Neural cell (in vitro differentiated cells): Measurements from ENCODE around the gene FLT1. TPM values are rescaled to one million over a fixed set of nuclear protein-coding genes. Genes with fewer than 3 reads are reported as not detected.

Experiments
- H2AFZ ChIP-seq: fragments of 200-600, 300-800 bp; sonication (generic), shearing (Covaris generic); 2 replicates; pipeline ENCODE4 v1.6.0; 2014; ENCODE audit warnings: low read depth, mild to moderate bottlenecking, antibody characterized with exemption, low read length, moderate library complexity
- H3F3A ChIP-seq: fragments of 200-600 bp; shearing (Covaris generic); 2 replicates; pipeline ENCODE4 v1.6.1; 2016; ENCODE audit warnings: mild to moderate bottlenecking, moderate library complexity, mixed read lengths, antibody characterized with exemption, low read length; ENCODE audit not compliant: insufficient read depth, poor library complexity, severe bottlenecking
- H3K27ac ChIP-seq: fragments of 200-600, 300-800 bp; sonication (generic), shearing (Covaris generic); 2 replicates; pipeline ENCODE4 v1.5.1; 2014; ENCODE audit warnings: mild to moderate bottlenecking, low read length, moderate library complexity
- H3K27me3 ChIP-seq: fragments of 300-800, 200-600 bp; sonication (generic), shearing (Covaris generic); 2 replicates; pipeline ENCODE4 v1.6.0; 2014; ENCODE audit warnings: mild to moderate bottlenecking, low read depth, low read length, moderate library complexity; ENCODE audit not compliant: insufficient read depth
- H3K36me3 ChIP-seq: fragments of 300-800, 200-600 bp; sonication (generic), shearing (Covaris generic); 2 replicates; pipeline ENCODE4 v1.5.1; 2014; ENCODE audit warnings: mild to moderate bottlenecking, antibody characterized with exemption, low read length, moderate library complexity; ENCODE audit not compliant: insufficient read depth
- H3K4me2 ChIP-seq: fragments of 300-800, 200-600 bp; sonication (generic), shearing (Covaris generic); 2 replicates; pipeline ENCODE4 v1.6.0; 2014; ENCODE audit warnings: mild to moderate bottlenecking, low read length
- H3K4me3 ChIP-seq: fragments of 300-800, 200-600 bp; sonication (generic), shearing (Covaris generic); 2 replicates; pipeline ENCODE4 v1.5.1; 2014; ENCODE audit warnings: mild to moderate bottlenecking, low read length, moderate library complexity
- H3K79me2 ChIP-seq: fragments of 200-600 bp; shearing (Covaris generic); replicated peaks from 2 replicates; pipeline ENCODE4 v1.6.0; 2014; ENCODE audit warnings: mild to moderate bottlenecking, low read length, moderate library complexity; ENCODE audit not compliant: insufficient read depth
- H3K9ac ChIP-seq: fragments of 300-800, 200-600 bp; sonication (generic), shearing (Covaris generic); 2 replicates; pipeline ENCODE4 v1.6.1; 2016; ENCODE audit warnings: mild to moderate bottlenecking, low read length, mixed read lengths
- H3K9me2 ChIP-seq: fragments of 200-600 bp; shearing (Covaris generic); 2 replicates; pipeline ENCODE4 v1.6.1; 2016; ENCODE audit warnings: mild to moderate bottlenecking, low read length, mixed read lengths; ENCODE audit not compliant: insufficient read depth
- H3K9me3 ChIP-seq: fragments of 200-600, 300-800 bp; sonication (generic), shearing (Covaris generic); 2 replicates; pipeline ENCODE4 v1.6.1; 2016; ENCODE audit warnings: mild to moderate bottlenecking, mixed run types, low read length, moderate library complexity, mixed read lengths
- H4K20me1 ChIP-seq: fragments of 200-600 bp; shearing (Covaris generic); 2 replicates; pipeline ENCODE4 v1.6.1; 2016; ENCODE audit warnings: mild to moderate bottlenecking, mixed run types; ENCODE audit not compliant: insufficient read depth
- EP300 ChIP-seq: fragments of 450-650 bp; conservative IDR thresholded peaks from 2 replicates; pipeline ENCODE4 v1.6.1; 2014; ENCODE audit warnings: antibody characterized with exemption, mild to moderate bottlenecking, moderate library complexity; ENCODE audit not compliant: poor library complexity, severe bottlenecking
- EZH2 ChIP-seq: fragments of 200-600, 300-800 bp; shearing (Covaris generic), sonication (generic); IDR thresholded peaks from 2 replicates; pipeline ENCODE4 v1.6.1; 2014; ENCODE audit warnings: antibody characterized with exemption, low read length, borderline replicate concordance, mild to moderate bottlenecking; ENCODE audit not compliant: insufficient read depth, poor library complexity, severe bottlenecking
- MXI1 ChIP-seq: fragments of 450-650 bp; conservative IDR thresholded peaks from 2 replicates; pipeline ENCODE4 v1.6.1; 2014; ENCODE audit warnings: antibody characterized with exemption, mild to moderate bottlenecking; ENCODE audit not compliant: poor library complexity, severe bottlenecking
- POLR2AphosphoS5 ChIP-seq: IDR thresholded peaks from 2 replicates; pipeline ENCODE4 v1.6.1; 2012
- RAD21 ChIP-seq: fragments of 450-650 bp; conservative IDR thresholded peaks from 2 replicates; pipeline ENCODE4 v1.6.1; 2014; ENCODE audit warnings: antibody characterized with exemption, mild to moderate bottlenecking, moderate library complexity
- SMC3 ChIP-seq: fragments of 450-650 bp; conservative IDR thresholded peaks from 2 replicates; pipeline ENCODE4 v1.6.1; 2014; ENCODE audit warnings: antibody characterized with exemption, mild to moderate bottlenecking, moderate library complexity; ENCODE audit not compliant: poor library complexity
- TAF1 ChIP-seq: IDR thresholded peaks from 2 replicates; pipeline ENCODE4 v1.6.1; 2012; ENCODE audit warnings: low read depth
- polyA plus RNA-seq: library from polyadenylated mRNA; depleted of rRNA; stranded (reverse); fragments of >200 nt; gene quantifications from 2 replicates; pipeline ENCODE4 v1.2.3, GENCODE V29; 2014
- TF ChIP-seq, protein P1 (sequence below): IDR thresholded peaks from 2 replicates; pipeline ENCODE4 v1.6.1; 2012; ENCODE audit warnings: borderline replicate concordance
- TF ChIP-seq, protein P2 (sequence below): fragments of 450-650 bp; IDR thresholded peaks from 2 replicates; pipeline ENCODE4 v1.5.1; 2014; ENCODE audit warnings: antibody characterized with exemption, mild to moderate bottlenecking, moderate library complexity; ENCODE audit not compliant: poor library complexity, severe bottlenecking

Gene FLT1
- polyA plus RNA-seq, 1 donor from 2014 or later, result not detected

DNA sequence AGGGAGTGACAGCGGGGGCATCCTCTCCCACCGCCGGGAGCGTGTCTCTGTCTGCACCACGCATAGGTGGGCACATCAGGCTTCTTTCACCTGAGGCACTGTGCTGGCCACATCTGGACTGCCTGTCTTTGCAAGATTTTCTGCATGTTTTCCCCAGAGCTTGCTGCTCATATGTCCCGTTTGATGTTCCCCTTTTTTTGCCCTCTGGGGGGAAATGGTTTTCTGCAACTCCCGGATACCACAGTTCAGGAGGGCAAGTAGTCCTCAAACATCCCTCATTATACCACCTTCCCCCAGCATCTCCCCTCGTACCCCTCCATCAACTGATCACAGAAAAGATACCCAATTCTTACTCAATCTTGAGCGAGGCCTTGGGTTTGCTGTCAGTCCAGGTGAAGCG, 188.6 kb downstream of the FLT1 start:
- Histone ChIP-seq H4K20me1 (no peaks in the 10 kb centered on the region), H3K27ac (no peak overlapping the region), H3K9me3 (no peaks in the 10 kb centered on the region), H3K9ac (no peak overlapping the region), H3K9me2 (no peaks in the 10 kb centered on the region), H3F3A (no peaks in the 10 kb centered on the region), H3K27me3 (no peaks in the 10 kb centered on the region), H3K36me3 (no peaks in the 10 kb centered on the region), H3K4me2 (no peak overlapping the region), H3K4me3 (no peak overlapping the region), H3K79me2 (no peaks in the 10 kb centered on the region), H2AFZ (no peak overlapping the region)
- TF ChIP-seq SMC3, result no peak
- TF ChIP-seq MXI1, result no peak
- no peak for TF ChIP-seq TAF1
- TF ChIP-seq POLR2AphosphoS5, result no peak
- TF ChIP-seq, protein P1, sequence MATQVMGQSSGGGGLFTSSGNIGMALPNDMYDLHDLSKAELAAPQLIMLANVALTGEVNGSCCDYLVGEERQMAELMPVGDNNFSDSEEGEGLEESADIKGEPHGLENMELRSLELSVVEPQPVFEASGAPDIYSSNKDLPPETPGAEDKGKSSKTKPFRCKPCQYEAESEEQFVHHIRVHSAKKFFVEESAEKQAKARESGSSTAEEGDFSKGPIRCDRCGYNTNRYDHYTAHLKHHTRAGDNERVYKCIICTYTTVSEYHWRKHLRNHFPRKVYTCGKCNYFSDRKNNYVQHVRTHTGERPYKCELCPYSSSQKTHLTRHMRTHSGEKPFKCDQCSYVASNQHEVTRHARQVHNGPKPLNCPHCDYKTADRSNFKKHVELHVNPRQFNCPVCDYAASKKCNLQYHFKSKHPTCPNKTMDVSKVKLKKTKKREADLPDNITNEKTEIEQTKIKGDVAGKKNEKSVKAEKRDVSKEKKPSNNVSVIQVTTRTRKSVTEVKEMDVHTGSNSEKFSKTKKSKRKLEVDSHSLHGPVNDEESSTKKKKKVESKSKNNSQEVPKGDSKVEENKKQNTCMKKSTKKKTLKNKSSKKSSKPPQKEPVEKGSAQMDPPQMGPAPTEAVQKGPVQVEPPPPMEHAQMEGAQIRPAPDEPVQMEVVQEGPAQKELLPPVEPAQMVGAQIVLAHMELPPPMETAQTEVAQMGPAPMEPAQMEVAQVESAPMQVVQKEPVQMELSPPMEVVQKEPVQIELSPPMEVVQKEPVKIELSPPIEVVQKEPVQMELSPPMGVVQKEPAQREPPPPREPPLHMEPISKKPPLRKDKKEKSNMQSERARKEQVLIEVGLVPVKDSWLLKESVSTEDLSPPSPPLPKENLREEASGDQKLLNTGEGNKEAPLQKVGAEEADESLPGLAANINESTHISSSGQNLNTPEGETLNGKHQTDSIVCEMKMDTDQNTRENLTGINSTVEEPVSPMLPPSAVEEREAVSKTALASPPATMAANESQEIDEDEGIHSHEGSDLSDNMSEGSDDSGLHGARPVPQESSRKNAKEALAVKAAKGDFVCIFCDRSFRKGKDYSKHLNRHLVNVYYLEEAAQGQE, result no peak
- TF ChIP-seq EP300, result no peak
- TF ChIP-seq RAD21, result no peak
- TF ChIP-seq, protein P2, sequence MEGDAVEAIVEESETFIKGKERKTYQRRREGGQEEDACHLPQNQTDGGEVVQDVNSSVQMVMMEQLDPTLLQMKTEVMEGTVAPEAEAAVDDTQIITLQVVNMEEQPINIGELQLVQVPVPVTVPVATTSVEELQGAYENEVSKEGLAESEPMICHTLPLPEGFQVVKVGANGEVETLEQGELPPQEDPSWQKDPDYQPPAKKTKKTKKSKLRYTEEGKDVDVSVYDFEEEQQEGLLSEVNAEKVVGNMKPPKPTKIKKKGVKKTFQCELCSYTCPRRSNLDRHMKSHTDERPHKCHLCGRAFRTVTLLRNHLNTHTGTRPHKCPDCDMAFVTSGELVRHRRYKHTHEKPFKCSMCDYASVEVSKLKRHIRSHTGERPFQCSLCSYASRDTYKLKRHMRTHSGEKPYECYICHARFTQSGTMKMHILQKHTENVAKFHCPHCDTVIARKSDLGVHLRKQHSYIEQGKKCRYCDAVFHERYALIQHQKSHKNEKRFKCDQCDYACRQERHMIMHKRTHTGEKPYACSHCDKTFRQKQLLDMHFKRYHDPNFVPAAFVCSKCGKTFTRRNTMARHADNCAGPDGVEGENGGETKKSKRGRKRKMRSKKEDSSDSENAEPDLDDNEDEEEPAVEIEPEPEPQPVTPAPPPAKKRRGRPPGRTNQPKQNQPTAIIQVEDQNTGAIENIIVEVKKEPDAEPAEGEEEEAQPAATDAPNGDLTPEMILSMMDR, result no peak
- TF ChIP-seq EZH2, result no peak

DNA sequence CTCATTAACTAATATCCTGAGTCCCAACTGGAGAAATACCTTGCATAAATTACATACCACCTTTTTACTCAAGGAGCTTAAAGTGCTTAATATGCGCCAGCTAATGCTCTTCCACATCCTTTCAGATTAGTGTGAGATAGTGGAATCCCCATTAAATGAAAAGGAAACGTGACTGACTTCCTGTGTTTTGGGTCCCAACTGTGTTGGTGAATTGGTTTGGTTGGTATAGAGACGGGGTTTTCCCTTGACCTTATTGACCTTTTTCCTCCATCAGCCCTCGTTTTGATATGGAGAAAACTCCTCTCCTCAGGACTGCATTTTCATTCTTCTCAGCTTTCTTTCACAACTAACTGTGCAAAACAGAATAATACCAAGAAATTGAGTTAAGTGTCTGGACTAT, 193.1 kb downstream of the FLT1 start:
- no peaks in the 10 kb centered on the region for H3K79me2 ChIP-seq
- no peaks in the 10 kb centered on the region for H4K20me1 ChIP-seq
- H3K27me3 ChIP-seq, result no peaks in the 10 kb centered on the region
- H3K4me2 ChIP-seq, result no peak overlapping the region
- H3K9ac ChIP-seq, result no peak overlapping the region
- no peak overlapping the region for H3K27ac ChIP-seq
- TF ChIP-seq, protein P1, result no peak
- no peak for TF ChIP-seq RAD21
- TF ChIP-seq, protein P2, result no peak
- no peak overlapping the region for H2AFZ ChIP-seq
- H3K9me3 ChIP-seq, result no peaks in the 10 kb centered on the region
- no peaks in the 10 kb centered on the region for H3F3A ChIP-seq
- no peak overlapping the region for H3K4me3 ChIP-seq
- H3K9me2 ChIP-seq, result no peaks in the 10 kb centered on the region
- no peaks in the 10 kb centered on the region for H3K36me3 ChIP-seq
